HepG2 (cell line): ENCODE measurements around the gene ARHGAP12. TPM values are rescaled to one million over a fixed set of nuclear protein-coding genes. Genes with fewer than 3 reads are reported as not detected.

ENCODE experiments used
- DBP ChIP-seq: sonication (generic); formaldehyde crosslinking; IDR thresholded peaks from 2 replicates; pipeline ENCODE4 v1.4.0; 2020; ENCODE audit warnings: missing genetic modification reagents; ENCODE audit errors: not compliant biosample characterization
- ESRRA ChIP-seq: sonication (generic); formaldehyde crosslinking; IDR thresholded peaks from 2 replicates; pipeline ENCODE4 v1.5.1; 2020; ENCODE audit warnings: mild to moderate bottlenecking, low read depth, missing genetic modification reagents
- FOXP1 ChIP-seq, 2 experiments: fragments of 450-650 bp in 1 of 2; IDR thresholded peaks; 2 replicates each; pipeline ENCODE4 v1.6.1; 2017 to 2018; ENCODE audit warnings: antibody characterized with exemption in 1 of 2
- GATA4 ChIP-seq: sonication (generic); IDR thresholded peaks from 2 replicates; pipeline ENCODE4 v1.6.1; 2016; ENCODE audit warnings: antibody characterized with exemption, low read depth, borderline replicate concordance
- GPN1 ChIP-seq: sonication (generic); formaldehyde crosslinking; IDR thresholded peaks from 2 replicates; pipeline ENCODE4 v1.5.1; 2020; ENCODE audit warnings: missing genetic modification reagents, borderline replicate concordance
- GTF3A ChIP-seq: sonication (generic); formaldehyde crosslinking; conservative IDR thresholded peaks from 2 replicates; pipeline ENCODE4 v1.4.0; 2020; ENCODE audit warnings: mild to moderate bottlenecking, missing genetic modification reagents
- GZF1 ChIP-seq: sonication (generic); formaldehyde crosslinking; IDR thresholded peaks from 2 replicates; pipeline ENCODE4 v1.5.1; 2020; ENCODE audit warnings: mild to moderate bottlenecking, missing genetic modification reagents
- HDAC1 ChIP-seq: sonication (generic); formaldehyde crosslinking; IDR thresholded peaks from 2 replicates; pipeline ENCODE4 v1.5.1; 2020; ENCODE audit warnings: mild to moderate bottlenecking, missing genetic modification reagents
- PLRG1 ChIP-seq: fragments of 450-650 bp; conservative IDR thresholded peaks from 2 replicates; pipeline ENCODE4 v1.6.1; 2016
- SETDB1 ChIP-seq: sonication (generic); formaldehyde crosslinking; IDR thresholded peaks from 2 replicates; pipeline ENCODE4 v1.5.1; 2020; ENCODE audit warnings: missing genetic modification reagents, mild to moderate bottlenecking, borderline replicate concordance
- SIN3A ChIP-seq: IDR thresholded peaks from 2 replicates; pipeline ENCODE4 v1.6.1; 2011; ENCODE audit warnings: low read depth, mild to moderate bottlenecking, control low read depth, low read length, borderline replicate concordance
- ZFP91 ChIP-seq: sonication (generic); formaldehyde crosslinking; IDR thresholded peaks from 2 replicates; pipeline ENCODE4 v1.9.0; 2022; ENCODE audit warnings: missing genetic modification reagents, mild to moderate bottlenecking, borderline replicate concordance
- ZNF224 ChIP-seq: sonication (generic); formaldehyde crosslinking; IDR thresholded peaks from 2 replicates; pipeline ENCODE4 v1.5.0; 2020; ENCODE audit warnings: mild to moderate bottlenecking, missing genetic modification reagents
- ZNF274 ChIP-seq: sonication (generic); formaldehyde crosslinking; IDR thresholded peaks from 2 replicates; pipeline ENCODE4 v1.5.1; 2020; ENCODE audit warnings: mild to moderate bottlenecking, missing genetic modification reagents
- ZNF331 ChIP-seq: sonication (generic); formaldehyde crosslinking; IDR thresholded peaks from 2 replicates; pipeline ENCODE4 v1.4.0; 2020; ENCODE audit warnings: missing genetic modification reagents
- ZNF740 ChIP-seq: sonication (generic); formaldehyde crosslinking; IDR thresholded peaks from 2 replicates; pipeline ENCODE4 v1.4.0; 2020; ENCODE audit warnings: missing genetic modification reagents
- ZNF776 ChIP-seq: sonication (generic); formaldehyde crosslinking; IDR thresholded peaks from 2 replicates; pipeline ENCODE4 v1.4.0; 2020; ENCODE audit warnings: mild to moderate bottlenecking, missing genetic modification reagents
- ZNF777 ChIP-seq: sonication (generic); formaldehyde crosslinking; IDR thresholded peaks from 2 replicates; pipeline ENCODE4 v1.4.0; 2020; ENCODE audit warnings: missing genetic modification reagents
- ZNF879 ChIP-seq: sonication (generic); formaldehyde crosslinking; IDR thresholded peaks from 2 replicates; pipeline ENCODE4 v1.8.1; 2023; ENCODE audit warnings: missing genetic modification reagents
- polyA plus RNA-seq, 8 experiments: library from polyadenylated mRNA; depleted of rRNA in 3 of 8; stranded (reverse) in 7 of 8; unstranded in 1 of 8; fragments of >200 nt; fragmentation: Illumina TruSeq in 4 of 8; extraction: Trizol in 4 of 8; gene quantifications; 2 replicates each; pipeline versions ENCODE4 v1.2.1 to v1.2.3, GENCODE V29; 2011 to 2016; ENCODE audit warnings: low read depth in 4 of 8, missing spikeins in 1 of 8, mixed read lengths in 1 of 8; ENCODE audit not compliant: insufficient read depth in 1 of 8
- total RNA-seq, 5 experiments: library from RNA; depleted of rRNA; stranded (reverse); fragments of >200 nt; fragmentation: Illumina TruSeq; extraction: Trizol; gene quantifications; 2 replicates each; pipeline ENCODE4 v1.2.3, GENCODE V29; 2016; ENCODE audit warnings: low read depth in 1 of 5
- TF ChIP-seq, protein P1 (sequence below): sonication (generic); formaldehyde crosslinking; IDR thresholded peaks from 2 replicates; pipeline ENCODE4 v1.4.0; 2020; ENCODE audit warnings: missing genetic modification reagents, low read depth, mild to moderate bottlenecking, borderline replicate concordance
- TF ChIP-seq, protein P2 (sequence below): IDR thresholded peaks from 2 replicates; pipeline ENCODE4 v1.6.1; 2016; ENCODE audit warnings: missing biosample characterization, missing genetic modification reagents, low read depth
- TF ChIP-seq, protein P3 (sequence below): sonication (generic); formaldehyde crosslinking; IDR thresholded peaks from 2 replicates; pipeline ENCODE4 v1.8.1; 2023; ENCODE audit warnings: missing genetic modification reagents, mild to moderate bottlenecking, borderline replicate concordance
- TF ChIP-seq, protein P4 (sequence below): sonication (generic); formaldehyde crosslinking; IDR thresholded peaks from 2 replicates; pipeline ENCODE4 v1.9.0; 2021; ENCODE audit warnings: missing genetic modification reagents, mild to moderate bottlenecking, borderline replicate concordance

ARHGAP12 gene
- total and polyA plus RNA-seq, 2 of the 13 experiments (the other 11 are each of a cell fraction or from before 2014, with no cell fraction given), result 25.0 to 54.6 TPM

- 0 out of 2 replicates have a peak, but pooled peaks have one; percentile 13 for TF ChIP-seq ZNF274 (CRISPR knock-in tag)
- TF ChIP-seq GTF3A (CRISPR knock-in tag), result no peak
- TF ChIP-seq GATA4, result no peak
- no peak for TF ChIP-seq PLRG1
- no peak for TF ChIP-seq ZNF879 (CRISPR knock-in tag)
- no peak for TF ChIP-seq ZNF331 (CRISPR knock-in tag)
- TF ChIP-seq, protein P1, sequence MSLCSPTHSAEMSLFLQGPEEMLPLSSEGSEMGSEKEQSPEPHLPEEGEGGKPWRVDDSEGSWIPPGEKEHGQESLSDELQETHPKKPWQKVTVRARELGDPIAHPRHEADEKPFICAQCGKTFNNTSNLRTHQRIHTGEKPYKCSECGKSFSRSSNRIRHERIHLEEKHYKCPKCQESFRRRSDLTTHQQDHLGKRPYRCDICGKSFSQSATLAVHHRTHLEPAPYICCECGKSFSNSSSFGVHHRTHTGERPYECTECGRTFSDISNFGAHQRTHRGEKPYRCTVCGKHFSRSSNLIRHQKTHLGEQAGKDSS (CRISPR knock-in tag), result 0 out of 2 replicates have a peak, but pooled peaks have one; percentile 8
- no peak for TF ChIP-seq DBP (CRISPR knock-in tag)
- no peak for TF ChIP-seq FOXP1 (IDR thresholded peaks at IDR 0.05)
- no peak for TF ChIP-seq FOXP1 (CRISPR knock-in tag; IDR thresholded peaks at IDR 0.05)
- no peak for TF ChIP-seq ZNF777
- TF ChIP-seq, protein P2, sequence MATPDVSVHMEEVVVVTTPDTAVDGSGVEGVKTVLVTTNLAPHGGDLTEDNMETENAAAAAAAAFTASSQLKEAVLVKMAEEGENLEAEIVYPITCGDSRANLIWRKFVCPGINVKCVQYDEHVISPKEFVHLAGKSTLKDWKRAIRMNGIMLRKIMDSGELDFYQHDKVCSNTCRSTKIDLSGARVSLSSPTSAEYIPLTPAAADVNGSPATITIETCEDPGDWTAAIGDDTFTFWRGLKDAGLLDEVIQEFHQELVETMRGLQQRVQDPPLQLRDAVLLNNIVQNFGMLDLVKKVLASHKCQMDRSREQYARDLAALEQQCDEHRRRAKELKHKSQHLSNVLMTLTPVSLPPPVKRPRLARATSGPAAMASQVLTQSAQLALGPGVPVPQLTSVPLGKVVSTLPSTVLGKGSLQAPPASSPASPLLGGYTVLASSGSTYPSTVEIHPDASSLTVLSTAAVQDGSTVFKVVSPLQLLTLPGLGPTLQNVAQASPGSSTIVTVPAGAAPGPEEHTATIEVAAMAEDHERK, result no peak
- TF ChIP-seq ZNF740 (CRISPR knock-in tag), result no peak
- TF ChIP-seq GZF1 (CRISPR knock-in tag), result no peak
- no peak for TF ChIP-seq SETDB1 (CRISPR knock-in tag)
- TF ChIP-seq GPN1 (CRISPR knock-in tag), result no peak
- TF ChIP-seq SIN3A, result 0 out of 2 replicates have a peak, but pooled peaks have one; percentile 30
- TF ChIP-seq HDAC1 (CRISPR knock-in tag), result peak; percentile 7; the same call in 1 of the 2 replicates
- TF ChIP-seq ZFP91 (CRISPR knock-in tag), result no peak
- TF ChIP-seq ESRRA (CRISPR knock-in tag), result no peak
- no peak for TF ChIP-seq ZNF776 (CRISPR knock-in tag)
- no peak for TF ChIP-seq ZNF224 (CRISPR knock-in tag)
- TF ChIP-seq, protein P3, sequence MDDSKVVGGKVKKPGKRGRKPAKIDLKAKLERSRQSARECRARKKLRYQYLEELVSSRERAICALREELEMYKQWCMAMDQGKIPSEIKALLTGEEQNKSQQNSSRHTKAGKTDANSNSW (CRISPR knock-in tag), result no peak
- TF ChIP-seq, protein P4, sequence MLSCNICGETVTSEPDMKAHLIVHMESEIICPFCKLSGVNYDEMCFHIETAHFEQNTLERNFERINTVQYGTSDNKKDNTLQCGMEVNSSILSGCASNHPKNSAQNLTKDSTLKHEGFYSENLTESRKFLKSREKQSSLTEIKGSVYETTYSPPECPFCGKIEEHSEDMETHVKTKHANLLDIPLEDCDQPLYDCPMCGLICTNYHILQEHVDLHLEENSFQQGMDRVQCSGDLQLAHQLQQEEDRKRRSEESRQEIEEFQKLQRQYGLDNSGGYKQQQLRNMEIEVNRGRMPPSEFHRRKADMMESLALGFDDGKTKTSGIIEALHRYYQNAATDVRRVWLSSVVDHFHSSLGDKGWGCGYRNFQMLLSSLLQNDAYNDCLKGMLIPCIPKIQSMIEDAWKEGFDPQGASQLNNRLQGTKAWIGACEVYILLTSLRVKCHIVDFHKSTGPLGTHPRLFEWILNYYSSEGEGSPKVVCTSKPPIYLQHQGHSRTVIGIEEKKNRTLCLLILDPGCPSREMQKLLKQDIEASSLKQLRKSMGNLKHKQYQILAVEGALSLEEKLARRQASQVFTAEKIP, result no peak
Observed at GRCh38 chr10:31927884-31928548, 615 bp downstream of the ARHGAP12 start (continued).
